CD4-positive, alpha-beta T cell (primary cell): Measurements from ENCODE around the gene CDH24. TPM values are rescaled to one million over a fixed set of nuclear protein-coding genes. Genes with fewer than 3 reads are reported as not detected.

Experiments
- ATAC-seq: fragments of 200-7000 bp; cut with Tn5 transposase; one replicate; pipeline ENCODE4 v1.10.0; 2022; ENCODE audit warnings: mild to moderate bottlenecking; ENCODE audit not compliant: poor library complexity
- CTCF ChIA-PET: fragments of 350-600 bp; sonication (Branson Sonifier 250); formaldehyde crosslinking; loops from one replicate; lab custom pipeline; 2021; ENCODE audit warnings: antibody characterized with exemption, inconsistent platforms; lab: Charles Lee
- POLR2A ChIA-PET: fragments of 350-600 bp; sonication (Branson Sonifier 250); formaldehyde crosslinking; loops from one replicate; lab custom pipeline; 2021; ENCODE audit warnings: antibody characterized with exemption, inconsistent platforms; lab: Charles Lee
- DNase-seq, 14 experiments: peaks; one replicate each; pipeline ENCODE4 v3.0.0-alpha.2; 2013 to 2020; ENCODE audit warnings: mixed read lengths in 2 of 14
- H3K27ac ChIP-seq, 2 donors: one replicate each; pipeline versions ENCODE4 v1.5.1 to v1.7.0; 2013; ENCODE audit warnings: low read length in 2 of 2, low read depth in 1 of 2, mild to moderate bottlenecking in 1 of 2
- H3K27me3 ChIP-seq, 2 experiments: 1 replicate in 1 of 2; 2 replicates in 1 of 2; pipeline versions ENCODE4 v1.6.1 to v1.7.0; 2013; ENCODE audit warnings: low read length in 2 of 2, control low read depth in 1 of 2, mild to moderate bottlenecking in 1 of 2, moderate library complexity in 1 of 2; ENCODE audit not compliant: insufficient read depth in 2 of 2, control insufficient read depth in 1 of 2
- H3K36me3 ChIP-seq: one replicate; pipeline ENCODE4 v1.6.1; 2013; ENCODE audit warnings: low read length, control low read depth; ENCODE audit not compliant: insufficient read depth
- H3K4me1 ChIP-seq: one replicate; pipeline ENCODE4 v1.6.1; 2013; ENCODE audit warnings: low read length, control low read depth; ENCODE audit not compliant: insufficient read depth
- H3K4me3 ChIP-seq: one replicate; pipeline ENCODE4 v1.5.1; 2013; ENCODE audit warnings: mild to moderate bottlenecking, low read length, moderate library complexity
- H3K9me3 ChIP-seq, 2 experiments: 1 replicate in 1 of 2; 2 replicates in 1 of 2; pipeline versions ENCODE4 v1.6.1 to v1.7.0; 2013; ENCODE audit warnings: low read length in 2 of 2, mild to moderate bottlenecking in 2 of 2, control low read depth in 1 of 2, moderate library complexity in 1 of 2; ENCODE audit not compliant: control insufficient read depth in 1 of 2, insufficient read depth in 1 of 2
- H3K27ac Mint-ChIP-seq: one replicate; pipeline ENCODE4 v1.8.0; 2020; ENCODE audit warnings: mixed read lengths
- H3K27me3 Mint-ChIP-seq: one replicate; pipeline ENCODE4 v1.8.0; 2021; ENCODE audit warnings: mixed read lengths
- H3K36me3 Mint-ChIP-seq: one replicate; pipeline ENCODE4 v1.8.0; 2021; ENCODE audit warnings: low read depth, mixed read lengths
- H3K4me1 Mint-ChIP-seq: one replicate; pipeline ENCODE4 v1.8.0; 2021; ENCODE audit warnings: low read depth, mixed read lengths
- H3K4me3 Mint-ChIP-seq: one replicate; pipeline ENCODE4 v1.8.0; 2020; ENCODE audit warnings: mild to moderate bottlenecking, mixed read lengths
- H3K9me3 Mint-ChIP-seq: one replicate; pipeline ENCODE4 v1.8.0; 2020; ENCODE audit warnings: mixed read lengths
- intact Hi-C, 2 experiments: fragments of 100-400 bp; cut with DNase I in 1 of 2; cut with micrococcal nuclease in 1 of 2; formaldehyde crosslinking; loops; one replicate each; pipeline versions ENCODE4 v1.15.1 to v1.9.0; 2023 to 2025; cut with DNase I, micrococcal nuclease
- total RNA-seq, 174 experiments: library from RNA in 2 of 174; stranded (reverse) in 2 of 174; gene quantifications; one replicate each; pipeline ENCODE4 v1.2.3 and lab custom pipeline; 2021 to 2026
- TF ChIP-seq, protein P1 (sequence below): fragments of 200-600 bp; IDR thresholded peaks from one replicate; pipeline ENCODE4 v1.8.0; 2022; ENCODE audit warnings: antibody characterized with exemption, mild to moderate bottlenecking

Gene CDH24
- total RNA-seq, 2 experiments from 2014 or later = 3.3 to 3.7 TPM

DNA sequence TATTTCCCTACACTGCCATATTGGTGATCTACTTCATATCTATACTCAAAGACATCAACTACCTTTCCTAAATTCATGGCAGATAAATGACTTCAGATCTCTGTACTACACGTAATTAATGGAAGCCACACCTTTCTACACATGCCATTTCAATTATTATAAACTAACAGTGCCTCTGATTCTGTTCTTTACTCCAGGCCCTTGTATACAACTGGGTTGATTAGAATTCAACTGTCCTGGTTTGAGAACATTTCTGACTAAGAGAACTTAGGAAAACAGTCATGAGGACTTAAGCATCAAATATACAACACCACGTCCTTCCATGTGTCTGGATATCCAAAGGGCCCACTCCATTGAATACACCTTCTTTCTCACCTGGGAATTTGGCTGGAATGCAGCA lies 35.8 kb upstream of the CDH24 start:
- CTCF ChIA-PET = interaction anchor here (1.2 to 1.7 kb wide), 3 partner anchors 16 to 86 kb away, joined by 3 to 8 read pairs (median 6); no protein-coding TSS in a partner anchor
- no peak overlapping the region for H3K4me3 ChIP-seq
- peaks cover 29% of the 10 kb centered on the region for H3K4me1 ChIP-seq
- H3K9me3 Mint-ChIP-seq = no peaks in the 10 kb centered on the region
- peak overlapping the region; percentile 40 for H3K27ac Mint-ChIP-seq
- DNase-seq (no peak), ATAC-seq (no peak)
- peaks cover 56% of the 10 kb centered on the region for H3K36me3 ChIP-seq
- no peaks in the 10 kb centered on the region for H3K9me3 ChIP-seq
- H3K4me1 Mint-ChIP-seq = peaks cover 45% of the 10 kb centered on the region
- H3K27me3 ChIP-seq = no peaks in the 10 kb centered on the region
- TF ChIP-seq, protein P1, sequence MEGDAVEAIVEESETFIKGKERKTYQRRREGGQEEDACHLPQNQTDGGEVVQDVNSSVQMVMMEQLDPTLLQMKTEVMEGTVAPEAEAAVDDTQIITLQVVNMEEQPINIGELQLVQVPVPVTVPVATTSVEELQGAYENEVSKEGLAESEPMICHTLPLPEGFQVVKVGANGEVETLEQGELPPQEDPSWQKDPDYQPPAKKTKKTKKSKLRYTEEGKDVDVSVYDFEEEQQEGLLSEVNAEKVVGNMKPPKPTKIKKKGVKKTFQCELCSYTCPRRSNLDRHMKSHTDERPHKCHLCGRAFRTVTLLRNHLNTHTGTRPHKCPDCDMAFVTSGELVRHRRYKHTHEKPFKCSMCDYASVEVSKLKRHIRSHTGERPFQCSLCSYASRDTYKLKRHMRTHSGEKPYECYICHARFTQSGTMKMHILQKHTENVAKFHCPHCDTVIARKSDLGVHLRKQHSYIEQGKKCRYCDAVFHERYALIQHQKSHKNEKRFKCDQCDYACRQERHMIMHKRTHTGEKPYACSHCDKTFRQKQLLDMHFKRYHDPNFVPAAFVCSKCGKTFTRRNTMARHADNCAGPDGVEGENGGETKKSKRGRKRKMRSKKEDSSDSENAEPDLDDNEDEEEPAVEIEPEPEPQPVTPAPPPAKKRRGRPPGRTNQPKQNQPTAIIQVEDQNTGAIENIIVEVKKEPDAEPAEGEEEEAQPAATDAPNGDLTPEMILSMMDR = no peak
- no peaks in the 10 kb centered on the region for H3K27me3 Mint-ChIP-seq
- H3K27ac ChIP-seq = no peak overlapping the region
- intact Hi-C loops = loop anchor here (2.0 to 10.0 kb wide), 5 partner anchors 14 to 472 kb away; partner anchors contain the start of genes AP1G2 (in 1 of the 2), HOMEZ (in 1 of the 2), OXA1L (in 1 of the 2) and PABPN1 (in 1 of the 2)
- peaks cover 56% of the 10 kb centered on the region for H3K36me3 Mint-ChIP-seq
- peak overlapping the region; percentile 78 for H3K4me3 Mint-ChIP-seq
- POLR2A ChIA-PET = interaction anchor here (1.2 kb wide), 1 partner anchor 209 kb away, joined by 4 read pairs; the partner anchor contains the start of gene PPP1R3E

DNA sequence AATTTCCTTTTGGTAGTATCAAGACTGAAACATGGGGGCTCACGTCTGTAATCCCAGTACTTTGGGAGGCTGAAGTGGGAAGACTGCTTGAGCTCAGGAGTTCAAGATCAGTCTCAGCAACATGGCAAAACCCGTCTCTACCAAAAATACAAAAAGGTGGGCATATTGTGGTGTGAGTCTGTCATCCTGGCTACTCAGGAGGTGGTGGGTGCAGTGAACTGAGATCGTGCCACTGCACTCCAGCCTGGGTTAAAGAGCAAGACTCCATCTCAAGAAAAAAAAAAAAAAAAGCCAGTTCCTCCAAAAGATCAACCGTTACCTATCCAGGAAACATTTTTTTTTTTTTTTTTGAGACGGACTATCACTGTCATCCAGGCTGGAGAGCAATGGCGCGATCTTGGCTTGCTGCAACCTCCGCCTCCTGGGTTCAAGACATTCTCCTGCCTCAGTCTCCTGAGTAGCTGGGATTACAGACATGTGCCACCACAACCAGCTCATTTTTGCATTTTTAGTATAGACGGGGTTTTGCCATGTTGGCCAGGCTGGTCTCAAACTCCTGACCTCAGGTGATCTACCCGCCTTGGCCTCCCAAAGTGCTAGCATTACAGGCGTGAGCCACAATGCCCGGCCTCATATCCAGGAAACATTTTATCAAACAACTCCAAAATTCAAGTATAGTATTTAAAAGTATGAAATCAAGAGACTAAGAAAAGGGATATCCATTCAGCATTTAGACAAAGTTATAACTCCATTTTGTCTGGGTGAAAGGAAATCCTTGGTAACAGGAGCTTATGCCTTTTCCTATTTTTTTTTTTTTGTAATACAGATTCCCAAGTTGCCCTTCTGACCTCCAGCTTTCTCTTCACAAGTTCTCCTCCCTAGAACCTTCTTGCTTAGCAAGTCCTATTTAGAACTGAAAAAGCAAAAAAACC lies 34.2 kb upstream of the CDH24 start:
- ChIA-PET POLR2A (interaction anchor here (0.6 to 1.2 kb wide), 3 partner anchors 10 to 532 kb away, joined by 3 to 4 read pairs (median 3); partner anchors contain the start of gene PPP1R3E), CTCF (interaction anchor here (0.5 to 2.4 kb wide), 6 partner anchors 15 to 1103 kb away, joined by 3 to 8 read pairs (median 3); no protein-coding TSS in a partner anchor)
- Histone ChIP-seq H3K4me1 (peaks cover 21% of the 10 kb centered on the region), H3K27me3 (no peaks in the 10 kb centered on the region), H3K36me3 (peaks cover 65% of the 10 kb centered on the region), H3K4me3 (no peak overlapping the region), H3K9me3 (no peaks in the 10 kb centered on the region), H3K27ac (no peak overlapping the region)
- no peak overlapping the region for H3K27ac Mint-ChIP-seq
- H3K9me3 Mint-ChIP-seq = no peaks in the 10 kb centered on the region
- TF ChIP-seq, protein P1 = no peak
- no peaks in the 10 kb centered on the region for H3K27me3 Mint-ChIP-seq
- no peak for ATAC-seq
- intact Hi-C loops = loop anchor here (2.0 to 10.0 kb wide), 5 partner anchors 13 to 473 kb away; partner anchors contain the start of genes AP1G2 (in 1 of the 2), HOMEZ (in 1 of the 2), OXA1L (in 1 of the 2) and PABPN1 (in 1 of the 2)
- H3K4me1 Mint-ChIP-seq = peaks cover 44% of the 10 kb centered on the region
- H3K36me3 Mint-ChIP-seq = peaks cover 58% of the 10 kb centered on the region
- no peak for DNase-seq
- peak overlapping the region; percentile 78 for H3K4me3 Mint-ChIP-seq

DNA sequence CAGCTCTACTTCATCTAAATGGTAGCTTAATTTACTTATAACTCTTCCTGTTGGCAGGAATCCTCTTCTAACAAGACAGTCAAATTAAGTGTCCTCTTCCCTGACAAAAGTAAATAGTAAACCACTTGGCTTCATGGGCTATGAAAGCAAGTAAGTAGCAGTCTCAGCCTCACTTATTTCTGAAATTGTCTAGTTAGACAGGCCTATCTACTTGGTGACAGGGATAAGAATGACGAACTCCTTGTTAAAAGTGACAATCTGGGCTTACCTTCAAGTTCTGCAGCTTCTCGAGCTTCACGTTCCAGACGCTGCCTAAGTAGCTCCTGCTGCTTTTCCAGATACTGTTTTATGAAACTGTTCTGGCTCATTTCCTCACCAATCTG lies 32.9 kb upstream of the CDH24 start:
- Mint-ChIP-seq H3K27ac (no peak overlapping the region), H3K36me3 (peaks cover 72% of the 10 kb centered on the region), H3K9me3 (no peaks in the 10 kb centered on the region), H3K4me1 (peaks cover 49% of the 10 kb centered on the region), H3K4me3 (no peak overlapping the region), H3K27me3 (no peaks in the 10 kb centered on the region)
- ChIA-PET CTCF (interaction anchor here (1.3 to 2.4 kb wide), 2 partner anchors 9 to 21 kb away, joined by 3 to 8 read pairs; no protein-coding TSS in a partner anchor), POLR2A (no interaction called here)
- H3K36me3 ChIP-seq = peaks cover 78% of the 10 kb centered on the region
- no peak overlapping the region for H3K4me3 ChIP-seq
- DNase-seq (no peak), ATAC-seq (no peak)
- intact Hi-C loops = loop anchor here (10.0 kb wide), 4 partner anchors 195 to 475 kb away; partner anchors contain the start of genes AP1G2 (in 1 of the 2), HOMEZ (in 1 of the 2), OXA1L (in 1 of the 2) and PABPN1 (in 1 of the 2)
- H3K9me3 ChIP-seq = no peaks in the 10 kb centered on the region
- H3K4me1 ChIP-seq = peaks cover 12% of the 10 kb centered on the region
- TF ChIP-seq, protein P1 = no peak
- no peak overlapping the region for H3K27ac ChIP-seq
- no peaks in the 10 kb centered on the region for H3K27me3 ChIP-seq
